ENCODE data around the gene HSD17B2.

DNA sequence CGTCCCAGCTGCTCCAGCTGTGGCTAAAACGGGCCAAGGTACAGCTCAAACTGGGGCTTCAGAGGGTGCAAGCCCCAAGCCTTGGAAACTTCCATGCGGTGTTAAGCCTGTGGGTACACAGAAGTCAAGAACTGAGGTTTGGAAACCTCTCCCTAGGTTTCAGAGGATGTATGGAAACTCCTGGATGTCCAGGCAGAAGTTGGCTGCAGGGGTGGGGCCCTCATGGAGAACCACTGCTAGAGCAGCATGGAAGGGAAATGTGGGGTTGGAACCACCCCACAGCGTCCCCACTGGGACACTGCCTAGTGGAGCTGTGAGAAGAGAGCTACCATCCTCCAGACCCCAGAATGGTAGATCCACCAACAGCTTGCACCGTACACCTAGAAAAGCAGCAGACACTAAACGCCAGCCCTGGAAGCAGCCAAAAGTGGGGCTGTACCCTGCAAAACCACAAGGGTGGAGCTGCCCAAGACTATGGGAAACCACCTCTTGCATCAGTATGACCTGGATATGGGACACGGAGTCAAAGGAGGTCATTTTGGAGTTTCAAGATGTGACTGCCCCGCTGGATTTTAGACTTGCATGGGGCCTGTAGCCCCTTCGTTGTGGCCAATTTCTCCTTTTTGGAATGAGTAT is 26.0 kb upstream of the HSD17B2 start:
- TF ChIP-seq POLR2AphosphoS5 (IDR thresholded peaks at IDR 0.05; ENCODE audit: low read depth, low read length) (no peak), TAF1 (IDR thresholded peaks at IDR 0.05; ENCODE audit: borderline replicate concordance, insufficient read depth, low read length) (no peak)
